A673 (cell line): ENCODE measurements around the gene DGKH. TPM values are rescaled to one million over a fixed set of nuclear protein-coding genes. Genes with fewer than 3 reads are reported as not detected.

Experiments used
- BruUV-seq: library from RNA; stranded (reverse); fragments of 400-500 nt; replicated peaks from 2 replicates; lab custom pipeline; 2021; lab: Mats Ljungman, UMichigan
- CTCF ChIA-PET: fragments of 300-600 bp; sonication (Branson Sonifier 250); formaldehyde crosslinking; loops from one replicate; lab custom pipeline; 2022; ENCODE audit warnings: antibody characterized with exemption; lab: Charles Lee
- POLR2A ChIA-PET: fragments of 300-600 bp; sonication (Branson Sonifier 250); formaldehyde crosslinking; loops from one replicate; lab custom pipeline; 2022; ENCODE audit warnings: antibody characterized with exemption; ENCODE audit not compliant: low non-redundant PET; lab: Charles Lee
- DNase-seq: peaks from one replicate; pipeline ENCODE4 v3.0.0-alpha.2; 2015; ENCODE audit warnings: low spot score
- H3K27ac ChIP-seq: fragments of 200-600 bp; sonication (generic); 2 replicates; pipeline ENCODE4 v1.5.1; 2016; ENCODE audit warnings: mixed run types, low read depth, mild to moderate bottlenecking, mixed read lengths, antibody characterized with exemption, low read length; ENCODE audit not compliant: poor library complexity, severe bottlenecking
- H3K27me3 ChIP-seq: fragments of 200-600 bp; sonication (generic); replicated peaks from 2 replicates; pipeline ENCODE4 v1.6.1; 2017; ENCODE audit warnings: mixed run types, low read depth, mild to moderate bottlenecking, mixed read lengths, antibody characterized with exemption, low read length; ENCODE audit not compliant: insufficient read depth, poor library complexity
- H3K36me3 ChIP-seq: fragments of 200-600 bp; sonication (generic); 2 replicates; pipeline ENCODE4 v1.6.1; 2016; ENCODE audit warnings: mixed run types, mild to moderate bottlenecking, mixed read lengths, antibody characterized with exemption, low read length; ENCODE audit not compliant: insufficient read depth, poor library complexity, severe bottlenecking
- H3K4me1 ChIP-seq: fragments of 200-600 bp; sonication (generic); 2 replicates; pipeline ENCODE4 v1.6.1; 2017; ENCODE audit warnings: mixed run types, mild to moderate bottlenecking, mixed read lengths, antibody characterized with exemption, low read length; ENCODE audit not compliant: insufficient read depth, poor library complexity, severe bottlenecking
- H3K4me3 ChIP-seq: fragments of 200-600 bp; sonication (generic); 2 replicates; pipeline ENCODE4 v1.5.1; 2016; ENCODE audit warnings: low read depth, mixed run types, mild to moderate bottlenecking, mixed read lengths, low read length; ENCODE audit not compliant: poor library complexity, severe bottlenecking
- H3K9me3 ChIP-seq: fragments of 200-600 bp; sonication (generic); 2 replicates; pipeline ENCODE4 v1.6.1; 2016; ENCODE audit warnings: mixed run types, low read depth, mild to moderate bottlenecking, mixed read lengths, antibody characterized with exemption, low read length; ENCODE audit not compliant: poor library complexity, severe bottlenecking
- CTCF ChIP-seq: fragments of 300-800, 200-600 bp; sonication (generic); conservative IDR thresholded peaks from 2 replicates; pipeline ENCODE4 v1.5.1; 2017; ENCODE audit warnings: low read depth, mild to moderate bottlenecking, antibody characterized with exemption, low read length, moderate library complexity, mixed read lengths
- EZH2 ChIP-seq: fragments of 200-600 bp; sonication (generic); IDR thresholded peaks from 2 replicates; pipeline ENCODE4 v1.6.1; 2017; ENCODE audit warnings: borderline replicate concordance, low read depth, mild to moderate bottlenecking, mixed read lengths, antibody characterized with exemption, low read length; ENCODE audit not compliant: poor library complexity, severe bottlenecking
- intact Hi-C: fragments of 100-400 bp; cut with micrococcal nuclease; formaldehyde crosslinking; loops from one replicate; pipeline ENCODE4 v1.10.0; 2022; ENCODE audit not compliant: unreplicated experiment
- total RNA-seq: library from RNA; stranded (reverse); gene quantifications from 2 replicates; pipeline ENCODE4 v1.2.3, GENCODE V29; 2021

The DGKH gene
- total RNA-seq, 1 experiment from 2014 or later: 13.8 TPM

- Histone ChIP-seq H3K9me3 (no peaks in the 10 kb centered on the region), H3K4me1 (no peaks in the 10 kb centered on the region), H3K27me3 (peaks cover 6% of the 10 kb centered on the region), H3K4me3 (no peak overlapping the region), H3K27ac (no peak overlapping the region), H3K36me3 (no peaks in the 10 kb centered on the region)
- no peak for DNase-seq
- ChIA-PET CTCF (no interaction called here), POLR2A (no interaction called here)
- intact Hi-C loops: no loop called here
- TF ChIP-seq CTCF (no peak), EZH2 (no peak)
- no TSS peak for BruUV-seq
Measured at GRCh38 chr13:42001580-42001979, 46.9 kb upstream of the DGKH start.

GRCh38 chr13:42002066-42002465 is 46.4 kb upstream of the DGKH start:
- no peak for DNase-seq
- Histone ChIP-seq H3K4me3 (no peak overlapping the region), H3K4me1 (no peaks in the 10 kb centered on the region), H3K27ac (no peak overlapping the region), H3K27me3 (peaks cover 6% of the 10 kb centered on the region), H3K9me3 (no peaks in the 10 kb centered on the region), H3K36me3 (no peaks in the 10 kb centered on the region)
- ChIA-PET CTCF (no interaction called here), POLR2A (no interaction called here)
- intact Hi-C loops: no loop called here
- BruUV-seq: no TSS peak
- TF ChIP-seq EZH2 (no peak), CTCF (no peak)

- ChIA-PET CTCF (no interaction called here), POLR2A (no interaction called here)
- H3K36me3 ChIP-seq: no peaks in the 10 kb centered on the region
- TF ChIP-seq CTCF: no peak
- no peak for TF ChIP-seq EZH2
- H3K4me1 ChIP-seq: no peaks in the 10 kb centered on the region
- no peaks in the 10 kb centered on the region for H3K9me3 ChIP-seq
- no peaks in the 10 kb centered on the region for H3K27me3 ChIP-seq
- no peak for DNase-seq
- intact Hi-C loops: no loop called here
- H3K4me3 ChIP-seq: no peak overlapping the region
- BruUV-seq: no TSS peak
- H3K27ac ChIP-seq: no peak overlapping the region
Measured at GRCh38 chr13:42007844-42008243, 40.6 kb upstream of the DGKH start.
